Body of pancreas (tissue), 4 donors: ENCODE data around the gene EWSR1. TPM values are rescaled to one million over a fixed set of nuclear protein-coding genes. Genes with fewer than 3 reads are reported as not detected.

ENCODE experiments used
- ATAC-seq: fragments of 150-250 bp; one replicate; pipeline ENCODE4 v1.9.1; 2016
- DNase-seq, 4 donors: peaks; one replicate each; pipeline ENCODE4 v3.0.0-alpha.2; 2019
- H3K27ac ChIP-seq, 4 donors: fragments of 200-600 bp; sonication (generic); 1 replicate in 3 of 4; 2 replicates in 1 of 4; pipeline versions ENCODE4 v1.5.1 to v1.6.1; 2016 to 2019; ENCODE audit warnings: mild to moderate bottlenecking in 1 of 4, mixed read lengths in 1 of 4, moderate library complexity in 1 of 4
- H3K27me3 ChIP-seq, 2 donors: fragments of 200-600 bp; sonication (generic); one replicate each; pipeline ENCODE4 v1.6.0; 2016; ENCODE audit warnings: mild to moderate bottlenecking in 1 of 2
- H3K36me3 ChIP-seq, 2 donors: fragments of 200-600 bp; sonication (generic); replicated peaks in 1 of 2; 2 replicates each; pipeline ENCODE4 v1.5.1; 2016; ENCODE audit warnings: low read depth in 2 of 2; ENCODE audit not compliant: insufficient read depth in 1 of 2
- H3K4me1 ChIP-seq: fragments of 200-600 bp; sonication (generic); one replicate; pipeline ENCODE4 v1.6.0; 2016
- H3K4me3 ChIP-seq, 2 donors: fragments of 200-600 bp; sonication (generic); 1 replicate in 1 of 2; 2 replicates in 1 of 2; pipeline ENCODE4 v1.5.1; 2016 to 2019
- H3K9me3 ChIP-seq, 3 donors: fragments of 200-600 bp; sonication (generic); 1 replicate in 2 of 3; 2 replicates in 1 of 3; pipeline ENCODE4 v1.5.1; 2016
- POLR2A ChIP-seq, 3 donors: fragments of 450-650 bp; IDR thresholded peaks; one replicate each; pipeline ENCODE4 v1.6.1; 2016; ENCODE audit warnings: antibody characterized with exemption in 3 of 3, mild to moderate bottlenecking in 2 of 3
- WGBS, 2 donors: methylation state at CpG; one replicate each; pipeline ENCODE4 v1.1.5; 2017; 5-methylcytosine and 5-hydroxymethylcytosine counted together
- intact Hi-C: fragments of 100-400 bp; cut with DNase I; formaldehyde crosslinking; loops from one replicate; pipeline ENCODE4 v1.15.1; 2023
- total RNA-seq, 2 donors: library from RNA; depleted of rRNA; stranded (reverse); fragments of >200 nt; gene quantifications; one replicate each; pipeline ENCODE4 v1.1.0, GENCODE V29; 2016
- TF ChIP-seq, protein P1 (sequence below), 7 experiments: fragments of 450-650 bp in 4 of 7; fragments of 200-600 bp in 3 of 7; sonication (generic) in 3 of 7; IDR thresholded peaks; one replicate each; pipeline ENCODE4 v1.5.1; 2016 to 2019; ENCODE audit warnings: antibody characterized with exemption in 7 of 7

EWSR1 gene
- total RNA-seq, 2 donors from 2014 or later = 142 to 175 TPM

DNA sequence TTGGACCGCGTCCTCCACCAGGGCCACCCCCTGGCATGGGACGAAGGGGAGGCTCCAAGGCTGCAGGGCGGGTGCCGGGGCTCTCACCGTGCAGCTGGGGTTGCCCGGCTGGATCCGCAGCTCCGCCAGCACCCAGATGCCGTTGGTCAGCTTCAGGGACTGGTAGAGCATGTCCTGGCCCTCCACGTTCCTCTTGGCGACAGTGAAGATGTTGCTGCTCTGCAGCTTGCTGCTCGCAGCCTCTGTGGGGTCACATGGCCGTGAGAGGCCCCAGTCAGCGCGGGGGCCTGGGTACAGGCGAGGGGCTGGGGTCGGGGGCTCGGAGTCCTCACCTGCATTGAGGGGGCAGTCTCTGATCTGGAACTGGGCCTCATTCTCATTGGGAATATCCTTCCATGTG is 62.2 kb downstream of the EWSR1 start:
- Histone ChIP-seq H3K27me3 (no peaks in the 10 kb centered on the region), H3K9me3 (no peaks in the 10 kb centered on the region), H3K4me3 (no peak overlapping the region), H3K36me3 (peaks cover 6 to 35% of the 10 kb centered on the region in 2 donors), H3K27ac (no peak overlapping the region), H3K4me1 (no peaks in the 10 kb centered on the region)
- intact Hi-C loops = no loop called here
- TF ChIP-seq, protein P1, sequence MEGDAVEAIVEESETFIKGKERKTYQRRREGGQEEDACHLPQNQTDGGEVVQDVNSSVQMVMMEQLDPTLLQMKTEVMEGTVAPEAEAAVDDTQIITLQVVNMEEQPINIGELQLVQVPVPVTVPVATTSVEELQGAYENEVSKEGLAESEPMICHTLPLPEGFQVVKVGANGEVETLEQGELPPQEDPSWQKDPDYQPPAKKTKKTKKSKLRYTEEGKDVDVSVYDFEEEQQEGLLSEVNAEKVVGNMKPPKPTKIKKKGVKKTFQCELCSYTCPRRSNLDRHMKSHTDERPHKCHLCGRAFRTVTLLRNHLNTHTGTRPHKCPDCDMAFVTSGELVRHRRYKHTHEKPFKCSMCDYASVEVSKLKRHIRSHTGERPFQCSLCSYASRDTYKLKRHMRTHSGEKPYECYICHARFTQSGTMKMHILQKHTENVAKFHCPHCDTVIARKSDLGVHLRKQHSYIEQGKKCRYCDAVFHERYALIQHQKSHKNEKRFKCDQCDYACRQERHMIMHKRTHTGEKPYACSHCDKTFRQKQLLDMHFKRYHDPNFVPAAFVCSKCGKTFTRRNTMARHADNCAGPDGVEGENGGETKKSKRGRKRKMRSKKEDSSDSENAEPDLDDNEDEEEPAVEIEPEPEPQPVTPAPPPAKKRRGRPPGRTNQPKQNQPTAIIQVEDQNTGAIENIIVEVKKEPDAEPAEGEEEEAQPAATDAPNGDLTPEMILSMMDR (IDR thresholded peaks at IDR 0.05) = no peak
- no peak for TF ChIP-seq POLR2A (IDR thresholded peaks at IDR 0.05)
- ATAC-seq = no peak
- WGBS, 2 donors = 93% methylated on average over 14 of the region's 19 CpGs; no CpG with 5 or more reads in 1 of the 2 donors
- DNase-seq = no peak

DNA sequence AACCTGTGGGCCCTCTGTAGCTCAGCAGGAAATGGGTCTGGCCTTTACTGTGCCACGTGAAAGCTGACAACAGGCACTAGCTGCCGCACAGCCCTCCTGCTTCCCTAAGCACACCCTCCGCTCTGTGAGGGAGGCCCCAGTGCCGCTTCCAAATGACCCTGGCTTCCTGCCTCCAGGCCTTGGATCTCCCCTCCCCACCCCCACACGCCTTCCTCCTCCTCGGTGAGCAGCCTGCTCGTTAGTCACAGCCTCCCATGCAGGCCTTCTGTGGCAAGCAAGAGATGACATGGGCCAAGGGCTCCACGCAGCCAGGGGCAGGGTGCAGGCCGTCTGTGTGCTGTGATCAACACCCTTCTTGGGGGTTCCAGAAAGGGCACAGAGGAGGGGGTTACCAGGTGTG is 62.7 kb downstream of the EWSR1 start:
- DNase-seq (peak in 2 of 4 donors; percentile 16 to 48), ATAC-seq (no peak)
- intact Hi-C loops = no loop called here
- H3K36me3 ChIP-seq = peaks cover 6 to 37% of the 10 kb centered on the region in 2 donors
- no peak overlapping the region for H3K27ac ChIP-seq
- H3K4me1 ChIP-seq = no peaks in the 10 kb centered on the region
- H3K9me3 ChIP-seq = no peaks in the 10 kb centered on the region
- H3K27me3 ChIP-seq = no peaks in the 10 kb centered on the region
- TF ChIP-seq, protein P1 (IDR thresholded peaks at IDR 0.05) = no peak
- TF ChIP-seq POLR2A (IDR thresholded peaks at IDR 0.05) = no peak
- H3K4me3 ChIP-seq = no peak overlapping the region
- 74 to 84% methylated on average over 8 to 9 of the region's 9 CpGs for WGBS, 2 donors

DNA sequence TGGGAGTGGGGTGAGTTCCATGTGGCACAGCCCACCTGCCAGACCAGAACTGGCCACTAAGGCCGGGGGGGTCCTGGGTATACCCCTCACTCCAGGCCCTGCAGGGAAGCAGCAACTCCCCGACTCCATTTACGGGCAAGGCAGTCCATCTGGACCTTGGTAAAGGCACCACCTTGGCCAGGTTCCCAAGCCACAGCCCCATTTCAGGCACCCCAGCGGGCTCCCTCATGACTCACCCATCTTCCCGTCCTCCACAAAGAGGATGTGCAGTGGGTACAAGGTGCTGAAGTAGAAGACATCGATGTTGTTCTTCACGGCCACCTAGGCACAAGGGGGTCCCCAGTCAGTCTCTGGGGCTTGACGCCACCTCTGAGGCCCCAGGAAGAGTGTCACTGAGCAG is 63.1 kb downstream of the EWSR1 start:
- H3K4me1 ChIP-seq = no peaks in the 10 kb centered on the region
- WGBS, 2 donors = 84 to 98% methylated on average over 6 to 8 of the region's 8 CpGs
- H3K27me3 ChIP-seq = no peaks in the 10 kb centered on the region
- H3K36me3 ChIP-seq = peaks cover 6 to 42% of the 10 kb centered on the region in 2 donors
- H3K9me3 ChIP-seq = no peaks in the 10 kb centered on the region
- no peak overlapping the region for H3K27ac ChIP-seq
- no peak overlapping the region for H3K4me3 ChIP-seq
- DNase-seq = no peak
- ATAC-seq = no peak
- intact Hi-C loops = no loop called here
- TF ChIP-seq POLR2A (IDR thresholded peaks at IDR 0.05) = no peak

DNA sequence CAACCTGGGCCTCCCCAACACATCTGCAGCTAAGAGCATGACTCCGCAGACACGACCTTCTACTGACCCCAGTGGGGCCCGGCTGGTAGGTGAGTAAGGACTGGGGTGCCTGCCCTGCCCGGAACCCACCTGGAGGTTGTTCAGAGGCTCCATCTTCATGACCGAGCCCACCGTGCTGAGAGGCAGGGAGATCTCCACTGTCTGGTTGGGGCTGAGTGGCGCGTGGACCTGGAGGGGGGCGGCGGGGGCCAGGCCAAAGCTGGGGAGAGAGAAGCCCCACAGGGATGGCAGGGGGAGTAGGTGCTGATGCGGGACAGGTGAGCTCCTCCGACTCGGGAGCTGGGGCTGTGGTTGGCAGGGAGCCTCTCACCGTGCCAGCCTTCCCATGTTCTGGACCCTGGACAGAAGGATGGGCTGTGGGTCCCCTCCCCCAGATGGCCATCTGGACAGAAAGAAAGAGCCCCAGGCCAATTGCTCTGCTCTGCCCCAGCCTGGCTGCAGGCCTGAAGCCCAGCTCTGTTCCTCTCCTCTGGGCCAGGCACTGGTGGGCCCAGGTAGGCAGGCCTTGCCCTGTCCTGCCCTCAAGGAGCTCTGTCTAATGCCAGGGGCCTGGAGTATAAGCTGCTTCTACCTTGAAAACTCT is 63.7 kb downstream of the EWSR1 start:
- ATAC-seq = no peak
- TF ChIP-seq, protein P1 (IDR thresholded peaks at IDR 0.05) = no peak
- no peak for TF ChIP-seq POLR2A (IDR thresholded peaks at IDR 0.05)
- Histone ChIP-seq H3K36me3 (peaks cover 6 to 43% of the 10 kb centered on the region in 2 donors), H3K4me1 (no peaks in the 10 kb centered on the region), H3K4me3 (no peak overlapping the region), H3K27ac (no peak overlapping the region), H3K27me3 (no peaks in the 10 kb centered on the region), H3K9me3 (no peaks in the 10 kb centered on the region)
- intact Hi-C loops = no loop called here
- DNase-seq = no peak
- 80 to 86% methylated on average over 11 to 13 of the region's 14 CpGs for WGBS, 2 donors

DNA sequence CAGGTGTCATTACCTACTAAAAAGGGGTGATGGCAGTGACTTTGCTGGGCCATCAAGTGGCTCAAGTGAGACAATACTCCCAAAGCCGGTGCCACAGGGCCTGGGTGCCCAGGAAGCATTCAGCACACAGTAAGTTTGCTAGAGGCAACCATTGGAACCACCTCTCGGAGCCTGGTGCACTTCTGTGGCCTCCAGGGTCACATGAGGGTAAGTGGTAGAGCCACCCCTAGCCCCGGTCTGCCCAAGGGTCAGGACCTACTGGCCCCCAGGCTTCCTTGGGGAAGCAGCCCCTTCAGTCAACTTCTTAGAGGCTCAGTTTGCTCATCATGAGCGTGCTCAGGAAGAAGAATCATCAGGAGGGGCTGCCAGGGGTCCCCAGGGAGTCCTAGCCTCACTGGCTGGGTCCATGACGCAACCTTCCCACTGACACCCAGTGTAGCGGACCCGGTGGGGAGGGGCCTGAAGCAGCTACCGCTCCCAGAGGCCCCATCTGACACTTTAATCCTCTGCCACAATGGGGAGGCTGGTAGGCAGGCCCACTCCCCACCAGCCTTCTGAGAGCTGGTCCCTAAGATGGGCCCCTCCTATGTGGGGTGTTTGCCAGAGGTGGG is 64.9 kb downstream of the EWSR1 start:
- ATAC-seq (no peak), DNase-seq (no peak)
- TF ChIP-seq, protein P1 (IDR thresholded peaks at IDR 0.05) = no peak
- TF ChIP-seq POLR2A (IDR thresholded peaks at IDR 0.05) = no peak
- intact Hi-C loops = no loop called here
- WGBS, 2 donors = 90% methylated on average over 8 of the region's 8 CpGs; no CpG with 5 or more reads in 1 of the 2 donors
- Histone ChIP-seq H3K9me3 (no peaks in the 10 kb centered on the region), H3K4me3 (no peak overlapping the region), H3K4me1 (no peaks in the 10 kb centered on the region), H3K36me3 (peaks cover 12 to 42% of the 10 kb centered on the region in 2 donors), H3K27me3 (no peaks in the 10 kb centered on the region), H3K27ac (no peak overlapping the region)
